ENCODE data around the gene CCDC149. TPM values are rescaled to one million over a fixed set of nuclear protein-coding genes. Genes with fewer than 3 reads are reported as not detected.

CCDC149 gene
- total RNA-seq, 2 experiments from 2014 or later: not detected

DNA sequence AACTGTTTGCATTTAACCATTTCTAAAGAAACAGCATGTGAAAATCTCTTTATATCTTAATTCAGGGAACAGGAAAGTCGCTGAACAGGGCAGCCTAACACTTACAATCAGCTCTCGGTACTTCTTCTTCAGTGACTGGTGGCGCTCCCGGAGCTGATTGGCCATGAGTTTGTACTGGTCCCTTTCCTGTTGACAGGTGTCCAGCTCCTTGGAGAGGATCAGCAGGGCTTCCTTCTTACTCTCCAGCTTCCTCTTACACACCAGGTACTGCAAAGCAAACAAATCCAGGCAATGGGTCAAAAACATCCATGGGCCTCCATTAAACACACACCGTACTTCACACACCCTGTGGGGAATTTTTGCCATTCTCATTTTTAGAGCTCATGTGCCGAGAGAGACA is 36.4 kb downstream of the CCDC149 start:
- H3K9me3 Mint-ChIP-seq: no peaks in the 10 kb centered on the region
- H3K4me3 Mint-ChIP-seq: no peak overlapping the region
- no peak for DNase-seq
- H3K36me3 Mint-ChIP-seq: no peaks in the 10 kb centered on the region
- H3K27me3 Mint-ChIP-seq: peaks cover 4% of the 10 kb centered on the region
- H3K27ac Mint-ChIP-seq: no peak overlapping the region
- H3K4me1 Mint-ChIP-seq: no peaks in the 10 kb centered on the region

DNA sequence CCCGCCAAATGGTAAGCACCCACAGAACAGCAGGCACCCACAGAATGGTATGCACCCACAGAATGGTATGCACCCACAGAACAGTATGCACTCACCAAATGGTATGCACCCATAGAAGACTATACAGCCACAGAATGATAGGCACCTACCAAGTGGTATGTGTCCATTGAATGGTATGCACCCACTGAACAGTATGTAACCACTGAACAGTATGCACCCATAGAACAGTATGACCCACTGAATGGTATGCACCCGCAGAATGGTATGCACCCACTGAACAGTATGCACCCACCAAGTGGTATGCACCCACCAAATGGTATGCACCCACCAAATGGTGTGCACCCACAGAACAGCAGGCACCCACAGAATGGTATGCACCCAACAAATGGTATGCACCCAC is 40.1 kb downstream of the CCDC149 start:
- Mint-ChIP-seq H3K9me3 (no peaks in the 10 kb centered on the region), H3K27ac (no peak overlapping the region), H3K27me3 (peaks cover 4% of the 10 kb centered on the region), H3K4me3 (no peak overlapping the region), H3K36me3 (no peaks in the 10 kb centered on the region), H3K4me1 (no peaks in the 10 kb centered on the region)
- DNase-seq: no peak

DNA sequence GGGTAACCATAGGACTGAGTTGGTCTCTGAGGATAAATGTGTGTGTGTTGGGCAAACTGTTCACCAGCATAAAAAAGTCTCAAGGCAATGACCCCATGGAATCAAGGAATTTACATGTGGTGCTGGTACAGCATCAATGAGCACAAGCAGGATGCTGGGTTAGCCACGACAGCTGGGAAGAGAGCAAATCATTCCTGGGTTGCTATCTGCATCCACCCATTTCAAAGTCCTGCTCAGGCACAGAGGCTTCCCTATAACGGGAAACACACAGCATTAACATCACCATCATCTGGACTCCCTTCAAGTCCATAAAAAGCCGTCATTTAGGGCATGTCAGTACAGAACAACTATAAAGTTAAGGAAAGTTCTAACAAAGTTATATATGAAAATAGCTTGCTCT is 41.6 kb downstream of the CCDC149 start:
- H3K36me3 Mint-ChIP-seq: no peaks in the 10 kb centered on the region
- no peak overlapping the region for H3K4me3 Mint-ChIP-seq

DNA sequence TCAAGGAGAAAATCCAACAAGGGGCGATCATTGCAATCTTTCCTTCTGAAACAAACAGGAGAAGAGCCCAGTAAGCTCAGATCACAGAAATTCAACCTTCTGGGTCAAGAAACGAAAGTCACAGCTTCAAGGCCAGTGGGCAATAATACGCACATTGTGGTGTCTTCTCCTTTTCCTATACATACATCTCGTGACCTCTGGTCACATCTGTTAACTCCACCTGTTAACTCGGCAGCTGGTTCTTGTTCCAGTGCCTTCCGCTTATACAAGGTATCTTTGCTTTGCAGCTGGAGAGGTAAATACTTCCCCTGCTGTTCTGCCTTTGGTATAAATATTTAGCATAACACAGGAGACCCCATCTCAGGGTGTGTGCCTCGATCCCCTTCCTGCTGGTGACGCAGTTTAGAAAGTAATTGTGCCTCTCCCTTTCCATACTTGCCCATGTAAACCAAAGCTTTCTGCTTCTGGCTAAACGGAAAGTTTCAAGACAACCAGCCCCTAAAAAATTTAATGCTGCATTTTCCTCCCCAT is 45.0 kb downstream of the CCDC149 start:
- DNase-seq: no peak
- Mint-ChIP-seq H3K27ac (no peak overlapping the region), H3K27me3 (no peaks in the 10 kb centered on the region), H3K4me3 (no peak overlapping the region), H3K4me1 (no peaks in the 10 kb centered on the region), H3K36me3 (no peaks in the 10 kb centered on the region), H3K9me3 (peaks cover 15% of the 10 kb centered on the region)

More for the DNA sequence above, 41.6 kb downstream of the CCDC149 start:
- DNase-seq: no peak
- no peaks in the 10 kb centered on the region for H3K9me3 Mint-ChIP-seq
- H3K4me1 Mint-ChIP-seq: no peaks in the 10 kb centered on the region
- no peak overlapping the region for H3K27ac Mint-ChIP-seq
- H3K27me3 Mint-ChIP-seq: peaks cover 4% of the 10 kb centered on the region

DNA sequence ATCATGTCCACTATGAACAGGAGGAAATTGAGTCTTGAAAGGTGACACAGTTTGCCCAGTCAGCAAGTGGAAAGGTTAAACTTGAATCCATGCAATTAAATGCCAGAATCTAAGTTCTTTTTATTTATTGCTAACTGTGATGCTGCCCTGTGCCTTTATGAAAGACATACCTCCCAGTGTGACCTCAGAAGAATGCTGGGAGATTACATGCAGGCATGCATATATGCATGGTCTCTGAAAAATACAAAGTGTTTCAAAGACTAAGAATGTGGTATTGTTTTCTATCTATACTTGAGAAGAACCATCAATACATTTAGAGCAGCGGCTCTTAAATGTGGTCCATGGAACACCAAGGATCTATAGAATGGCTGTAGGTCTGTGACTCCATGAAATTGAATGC is 45.6 kb downstream of the CCDC149 start:
- Mint-ChIP-seq H3K4me1 (no peaks in the 10 kb centered on the region), H3K36me3 (no peaks in the 10 kb centered on the region), H3K27ac (no peak overlapping the region), H3K4me3 (no peak overlapping the region), H3K27me3 (no peaks in the 10 kb centered on the region), H3K9me3 (peaks cover 20% of the 10 kb centered on the region)
- DNase-seq: no peak

DNA sequence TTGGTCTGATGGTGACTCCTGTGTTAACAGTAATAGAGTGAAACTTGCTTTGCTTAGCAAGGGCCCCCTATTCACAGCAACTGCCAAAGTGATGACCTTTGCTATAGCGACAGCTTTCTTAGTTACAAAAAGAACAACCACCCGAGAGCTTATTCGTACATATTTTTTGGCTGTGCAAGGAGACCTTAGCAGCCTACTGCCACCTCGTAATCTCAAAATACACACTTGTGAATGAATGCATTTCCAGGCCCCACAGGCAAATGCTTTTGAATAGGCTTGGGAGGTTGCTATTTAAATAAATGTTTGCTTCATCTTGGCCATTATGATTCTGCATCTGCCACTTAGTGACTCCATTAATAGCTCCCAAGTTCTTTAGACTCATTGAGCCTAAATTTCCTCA is 47.4 kb downstream of the CCDC149 start:
- no peaks in the 10 kb centered on the region for H3K4me1 Mint-ChIP-seq
- H3K9me3 Mint-ChIP-seq: peaks cover 21% of the 10 kb centered on the region
- no peaks in the 10 kb centered on the region for H3K27me3 Mint-ChIP-seq
- H3K27ac Mint-ChIP-seq: no peak overlapping the region
- no peak overlapping the region for H3K4me3 Mint-ChIP-seq
- H3K36me3 Mint-ChIP-seq: no peaks in the 10 kb centered on the region
- DNase-seq: no peak

DNA sequence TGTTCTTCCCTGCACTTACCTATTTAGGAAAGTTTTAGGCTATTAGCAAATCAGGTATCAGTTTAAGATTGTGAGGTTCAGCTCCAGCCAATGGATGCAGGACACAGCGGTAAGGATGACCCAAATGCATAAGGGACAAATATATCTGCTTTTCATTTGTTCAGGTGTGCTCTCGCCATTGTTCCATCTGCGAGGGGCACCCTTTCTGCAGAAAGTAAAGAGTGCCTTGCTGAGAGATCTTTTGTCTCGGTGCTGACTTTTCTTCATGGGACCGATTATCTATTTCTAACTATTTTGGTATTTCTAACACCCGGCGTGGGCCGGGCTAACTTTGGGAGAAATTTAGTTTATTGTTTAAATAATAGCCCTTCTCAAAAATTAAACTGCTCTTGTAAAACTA is 49.0 kb downstream of the CCDC149 start:
- no peak for DNase-seq
- Mint-ChIP-seq H3K36me3 (no peaks in the 10 kb centered on the region), H3K27ac (no peak overlapping the region), H3K4me3 (no peak overlapping the region), H3K27me3 (no peaks in the 10 kb centered on the region), H3K4me1 (no peaks in the 10 kb centered on the region), H3K9me3 (peaks cover 21% of the 10 kb centered on the region)

DNA sequence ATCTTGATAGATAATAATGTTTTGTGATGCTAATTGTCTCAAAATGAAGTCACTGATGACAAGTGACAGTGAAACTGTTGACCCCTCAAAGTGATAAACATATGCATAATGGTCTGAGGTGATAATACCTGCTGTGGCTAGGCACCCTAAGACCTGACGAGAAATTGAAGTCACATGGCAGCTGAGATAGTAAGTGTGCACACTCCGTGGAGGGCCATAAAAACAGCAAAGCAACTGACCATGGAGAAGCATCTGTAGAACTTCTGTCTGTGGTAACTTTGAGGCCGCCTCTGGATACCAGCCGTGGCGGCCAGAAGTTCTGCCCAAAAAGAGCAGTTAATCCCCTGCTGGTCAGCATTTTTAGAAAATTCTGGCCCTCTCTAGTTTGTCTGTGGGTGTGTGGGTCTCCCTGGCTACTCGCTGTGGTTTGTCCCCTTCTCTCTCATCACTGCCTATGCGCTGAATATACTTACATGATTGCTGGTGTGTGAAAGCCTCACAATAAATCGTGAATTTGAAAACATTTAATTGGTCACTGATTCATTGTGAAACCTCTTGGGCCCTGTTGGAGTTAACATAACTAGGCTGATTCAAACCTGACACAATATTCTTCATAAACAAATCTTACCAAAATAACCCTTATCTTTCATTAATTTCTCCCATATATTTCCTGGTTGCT is 50.6 kb downstream of the CCDC149 start:
- no peaks in the 10 kb centered on the region for H3K4me1 Mint-ChIP-seq
- no peak overlapping the region for H3K4me3 Mint-ChIP-seq
- DNase-seq: no peak
- H3K9me3 Mint-ChIP-seq: peaks cover 21% of the 10 kb centered on the region
- no peak overlapping the region for H3K27ac Mint-ChIP-seq
- H3K27me3 Mint-ChIP-seq: no peaks in the 10 kb centered on the region
- H3K36me3 Mint-ChIP-seq: no peaks in the 10 kb centered on the region

DNA sequence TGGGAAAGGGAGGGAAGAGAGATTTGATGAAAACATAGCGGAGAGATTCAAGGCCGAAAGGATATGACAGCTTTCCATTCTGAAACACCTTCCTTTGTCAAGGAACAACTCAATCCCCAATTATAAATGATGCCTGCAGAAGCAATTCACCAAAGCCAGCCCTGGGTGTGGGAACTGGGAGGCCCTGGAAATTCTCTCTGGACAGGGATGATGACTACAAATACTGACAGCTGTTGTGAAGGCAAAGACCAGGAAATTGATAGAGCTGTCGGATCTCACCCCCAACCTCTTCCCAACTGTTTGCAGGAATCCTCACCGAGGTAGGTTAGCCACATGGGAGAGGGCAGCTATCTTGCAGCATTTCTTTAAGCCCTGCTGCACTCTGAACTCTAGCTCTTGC is 54.3 kb downstream of the CCDC149 start:
- Mint-ChIP-seq H3K36me3 (no peaks in the 10 kb centered on the region), H3K9me3 (peaks cover 9% of the 10 kb centered on the region), H3K4me3 (no peak overlapping the region), H3K4me1 (no peaks in the 10 kb centered on the region), H3K27me3 (peaks cover 5% of the 10 kb centered on the region), H3K27ac (no peak overlapping the region)
- DNase-seq: no peak

DNA sequence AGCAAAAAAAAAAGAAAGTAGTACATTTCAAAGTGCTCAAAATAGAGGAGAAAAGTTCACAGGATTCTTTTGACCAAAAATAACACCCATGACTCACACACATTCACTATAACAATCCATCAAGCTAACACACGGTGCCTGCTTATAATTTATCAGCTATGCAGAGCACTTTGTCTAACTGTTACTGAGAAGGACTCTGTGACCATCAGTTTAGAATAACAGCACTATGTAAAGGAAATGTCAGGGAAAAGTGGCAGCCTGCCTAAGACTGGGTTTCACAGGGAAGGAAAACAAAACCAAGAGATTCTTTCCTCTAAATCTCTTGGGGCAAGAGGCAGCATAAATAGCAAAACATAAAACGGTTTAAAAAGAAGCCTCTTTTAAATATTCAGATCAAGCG is 54.8 kb downstream of the CCDC149 start:
- Mint-ChIP-seq H3K27me3 (peaks cover 5% of the 10 kb centered on the region), H3K27ac (no peak overlapping the region), H3K9me3 (peaks cover 6% of the 10 kb centered on the region), H3K4me1 (no peaks in the 10 kb centered on the region), H3K36me3 (no peaks in the 10 kb centered on the region), H3K4me3 (no peak overlapping the region)
- no peak for DNase-seq

DNA sequence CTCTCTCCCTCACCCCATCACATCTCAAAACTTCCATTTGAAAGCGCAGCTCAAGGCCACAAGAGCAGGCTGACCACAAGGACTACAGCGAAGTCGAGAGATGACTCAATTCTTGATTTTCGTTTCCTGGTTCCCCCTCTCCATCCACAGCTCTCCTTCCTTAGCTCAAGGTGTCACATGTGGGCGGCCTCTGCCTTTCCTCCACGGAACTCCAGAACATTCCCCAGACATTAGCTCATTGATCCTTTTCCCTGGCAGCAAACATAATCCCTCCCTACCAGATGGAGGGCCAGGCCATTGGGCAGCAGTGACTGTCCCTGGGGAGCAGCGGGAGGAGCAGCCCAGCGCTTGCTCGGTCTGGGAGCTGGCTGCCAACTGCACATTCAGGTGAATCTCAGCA is 56.3 kb downstream of the CCDC149 start:
- Mint-ChIP-seq H3K4me3 (no peak overlapping the region), H3K4me1 (no peaks in the 10 kb centered on the region), H3K27me3 (peaks cover 5% of the 10 kb centered on the region), H3K9me3 (no peaks in the 10 kb centered on the region), H3K36me3 (no peaks in the 10 kb centered on the region), H3K27ac (no peak overlapping the region)
- DNase-seq: no peak

DNA sequence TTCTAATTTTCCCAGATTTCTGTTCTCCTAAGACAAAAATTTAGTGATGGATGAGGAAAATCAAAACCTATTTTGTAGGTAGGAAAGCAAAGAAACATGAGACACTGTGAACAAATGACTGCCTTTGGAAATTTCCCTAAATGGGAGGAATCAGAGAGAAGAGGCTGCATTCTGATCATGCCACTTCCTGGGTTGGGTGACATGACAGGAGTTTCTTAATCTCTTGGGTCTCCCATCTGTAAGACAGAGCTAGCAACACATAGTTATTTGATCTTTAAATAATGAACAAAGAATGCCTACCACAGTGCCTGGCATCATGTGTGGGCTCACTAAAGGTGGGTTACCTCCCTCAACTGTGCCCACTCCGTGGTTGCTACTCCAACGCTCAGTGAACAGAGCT is 57.1 kb downstream of the CCDC149 start:
- peaks cover 5% of the 10 kb centered on the region for H3K27me3 Mint-ChIP-seq
- no peak overlapping the region for H3K4me3 Mint-ChIP-seq
- no peaks in the 10 kb centered on the region for H3K4me1 Mint-ChIP-seq
- no peaks in the 10 kb centered on the region for H3K9me3 Mint-ChIP-seq
- H3K27ac Mint-ChIP-seq: no peak overlapping the region
- no peaks in the 10 kb centered on the region for H3K36me3 Mint-ChIP-seq
- no peak for DNase-seq

DNA sequence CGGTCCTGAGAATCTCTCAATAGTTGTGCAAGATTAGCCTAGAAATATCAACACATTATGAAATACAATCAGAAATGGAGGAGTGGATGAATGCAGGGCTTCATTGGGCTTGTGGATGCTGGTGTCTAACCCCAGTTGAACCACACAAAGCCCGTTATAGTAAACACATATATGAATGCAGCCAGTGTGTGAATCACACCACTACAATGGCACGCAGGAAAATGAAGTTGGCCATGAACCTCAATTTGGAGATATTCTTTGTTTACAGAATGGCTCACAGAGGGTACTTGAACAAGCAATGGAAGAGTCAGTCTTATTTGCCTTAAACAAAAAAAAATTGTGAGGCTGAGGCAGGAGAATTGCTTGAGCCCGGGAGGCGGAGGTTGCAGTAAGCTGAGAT is 59.7 kb downstream of the CCDC149 start:
- H3K36me3 Mint-ChIP-seq: no peaks in the 10 kb centered on the region
- no peak for DNase-seq
- H3K27me3 Mint-ChIP-seq: peaks cover 5% of the 10 kb centered on the region
- H3K9me3 Mint-ChIP-seq: no peaks in the 10 kb centered on the region
- H3K27ac Mint-ChIP-seq: no peak overlapping the region
- H3K4me1 Mint-ChIP-seq: no peaks in the 10 kb centered on the region
- H3K4me3 Mint-ChIP-seq: no peak overlapping the region

DNA sequence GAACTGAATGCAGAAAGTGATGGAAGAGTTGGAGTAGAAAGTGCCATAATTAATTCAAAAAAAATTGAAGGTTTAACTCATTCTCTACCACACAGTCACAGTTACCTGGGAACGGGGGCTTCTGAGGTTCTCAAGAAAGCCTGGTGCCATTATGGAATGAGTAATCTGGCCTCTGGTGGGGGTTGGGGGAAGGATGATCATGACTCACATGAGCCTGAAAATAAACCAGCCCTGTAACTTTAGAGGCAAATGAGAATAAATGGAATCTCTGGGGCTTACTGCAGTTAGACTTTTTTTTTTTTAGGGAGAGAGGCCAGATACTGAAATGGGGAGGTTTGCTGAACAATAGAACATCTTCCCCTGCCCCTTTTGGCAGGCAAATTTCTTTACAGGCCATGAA is 62.2 kb downstream of the CCDC149 start:
- H3K9me3 Mint-ChIP-seq: no peaks in the 10 kb centered on the region
- no peak overlapping the region for H3K27ac Mint-ChIP-seq
- H3K27me3 Mint-ChIP-seq: peaks cover 5% of the 10 kb centered on the region
- no peak for DNase-seq
- no peaks in the 10 kb centered on the region for H3K36me3 Mint-ChIP-seq
- H3K4me1 Mint-ChIP-seq: no peaks in the 10 kb centered on the region
- H3K4me3 Mint-ChIP-seq: no peak overlapping the region

DNA sequence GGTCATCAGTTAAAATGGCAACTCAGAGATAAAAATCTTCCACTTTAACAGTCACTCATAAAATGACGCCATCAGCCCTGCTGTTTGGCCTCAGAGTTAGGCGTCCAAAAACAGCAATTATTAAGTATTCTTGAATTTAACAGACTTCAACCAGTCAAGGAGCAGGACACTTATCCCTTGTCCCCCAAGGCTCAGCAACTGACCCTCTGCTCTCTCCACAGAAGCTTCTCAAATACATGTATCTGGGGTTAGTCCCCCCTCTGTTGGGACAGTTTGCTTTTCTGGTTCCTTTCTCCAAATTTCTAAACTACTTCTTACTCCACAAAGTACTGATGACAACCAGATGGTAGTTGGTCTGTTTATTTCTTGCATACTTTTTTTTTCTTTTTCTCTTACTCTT is 63.1 kb downstream of the CCDC149 start:
- Mint-ChIP-seq H3K27me3 (peaks cover 5% of the 10 kb centered on the region), H3K9me3 (no peaks in the 10 kb centered on the region), H3K36me3 (no peaks in the 10 kb centered on the region), H3K4me3 (no peak overlapping the region), H3K27ac (no peak overlapping the region), H3K4me1 (no peaks in the 10 kb centered on the region)
- DNase-seq: no peak

DNA sequence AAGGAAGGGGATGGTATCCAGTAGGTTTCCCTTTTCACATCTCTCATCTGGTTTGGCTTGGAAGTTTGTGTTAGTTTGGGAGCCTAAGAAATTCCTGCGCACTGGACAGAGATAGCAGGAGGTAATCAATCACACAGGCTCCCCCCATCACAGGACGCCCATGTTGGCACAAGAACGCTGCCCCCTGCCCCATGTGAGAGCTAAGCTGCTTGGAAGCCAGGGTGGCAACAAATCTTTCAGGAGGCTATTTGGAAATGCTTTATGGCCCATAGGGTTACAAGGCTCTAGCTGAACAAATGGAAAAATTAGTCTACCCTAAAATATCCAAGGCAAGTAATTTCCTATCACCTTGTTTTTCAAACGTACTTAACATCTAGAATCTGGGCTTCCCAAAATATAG is 63.5 kb downstream of the CCDC149 start:
- no peaks in the 10 kb centered on the region for H3K36me3 Mint-ChIP-seq
- H3K27me3 Mint-ChIP-seq: peaks cover 5% of the 10 kb centered on the region

More for the DNA sequence above, 63.5 kb downstream of the CCDC149 start:
- Mint-ChIP-seq H3K4me3 (no peak overlapping the region), H3K4me1 (no peaks in the 10 kb centered on the region), H3K27ac (no peak overlapping the region), H3K9me3 (no peaks in the 10 kb centered on the region)
- DNase-seq: no peak

Measured in activated naive CD8-positive, alpha-beta T cell treated with anti-CD3 and anti-CD28 coated beads for 36 hours (primary cell).